ENCODE data around the gene ZRSR2.
A peak's percentile ranks its signal among the peaks of the same experiment; 100 is the strongest.

Gene ZRSR2

GRCh38 chrX:15854712-15855567 lies 64.7 kb downstream of the ZRSR2 start, which contains the start of gene AP1S2:
Gene AP1S2, minus strand, starts transcription at chrX:15854813. Its CDS starts 2,289 bp downstream, at chrX:15852524.
- Mint-ChIP-seq H3K36me3 (peaks cover 16% of the 10 kb centered on the region), H3K27me3 (no peaks in the 10 kb centered on the region), H3K9me3 (no peaks in the 10 kb centered on the region), H3K4me1 (peaks cover 21% of the 10 kb centered on the region), H3K4me3 (peak within 1 kb of the TSS; percentile 93), H3K27ac (peak within 1 kb of the TSS; percentile 97)
- peak; percentile 99 for ATAC-seq

- Mint-ChIP-seq H3K4me3 (peak overlapping the region; percentile 93), H3K27me3 (no peaks in the 10 kb centered on the region), H3K27ac (peak overlapping the region; percentile 97), H3K9me3 (no peaks in the 10 kb centered on the region), H3K4me1 (peaks cover 14% of the 10 kb centered on the region), H3K36me3 (peaks cover 9% of the 10 kb centered on the region)
- ATAC-seq: peak; percentile 18
Measured at GRCh38 chrX:15855568-15856221, 65.4 kb downstream of the ZRSR2 start.

GRCh38 chrX:15856222-15856587 lies 65.9 kb downstream of the ZRSR2 start:
- H3K27me3 Mint-ChIP-seq: no peaks in the 10 kb centered on the region
- H3K36me3 Mint-ChIP-seq: peaks cover 4% of the 10 kb centered on the region
- no peaks in the 10 kb centered on the region for H3K9me3 Mint-ChIP-seq
- H3K27ac Mint-ChIP-seq: peak overlapping the region; percentile 97
- H3K4me1 Mint-ChIP-seq: peaks cover 9% of the 10 kb centered on the region
- H3K4me3 Mint-ChIP-seq: peak overlapping the region; percentile 93
- no peak for ATAC-seq

- H3K27ac Mint-ChIP-seq: peak overlapping the region; percentile 97
- H3K9me3 Mint-ChIP-seq: no peaks in the 10 kb centered on the region
- H3K27me3 Mint-ChIP-seq: no peaks in the 10 kb centered on the region
- peak overlapping the region; percentile 93 for H3K4me3 Mint-ChIP-seq
- no peaks in the 10 kb centered on the region for H3K36me3 Mint-ChIP-seq
- no peak for ATAC-seq
- H3K4me1 Mint-ChIP-seq: peaks cover 5% of the 10 kb centered on the region
Measured at GRCh38 chrX:15856636-15857035, 66.4 kb downstream of the ZRSR2 start.

DNA sequence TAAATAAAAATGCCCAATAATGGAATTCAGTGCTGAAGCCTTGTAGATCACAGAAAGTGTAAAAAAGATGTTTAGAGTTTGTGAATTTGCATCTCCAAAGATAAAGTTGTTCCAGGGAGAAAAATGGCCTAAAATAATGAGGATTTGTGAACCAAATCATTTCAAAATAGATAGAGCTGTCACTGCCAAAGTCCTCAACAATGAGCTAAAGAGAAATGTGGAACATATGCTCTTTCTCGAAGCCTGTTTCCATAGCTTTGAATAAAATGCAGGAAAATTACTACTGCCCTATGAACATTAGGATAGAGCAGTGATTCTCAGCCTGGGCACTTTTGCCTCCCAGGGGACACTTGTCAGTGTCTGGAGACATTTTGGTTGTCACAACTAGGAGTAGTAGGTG lies 67.8 kb downstream of the ZRSR2 start:
- Mint-ChIP-seq H3K27ac (no peak overlapping the region), H3K27me3 (no peaks in the 10 kb centered on the region), H3K4me3 (no peak overlapping the region), H3K4me1 (no peaks in the 10 kb centered on the region), H3K9me3 (no peaks in the 10 kb centered on the region), H3K36me3 (no peaks in the 10 kb centered on the region)
- ATAC-seq: no peak

GRCh38 chrX:15860921-15861320 lies 70.6 kb downstream of the ZRSR2 start:
- H3K4me1 Mint-ChIP-seq: no peaks in the 10 kb centered on the region
- no peaks in the 10 kb centered on the region for H3K9me3 Mint-ChIP-seq
- no peaks in the 10 kb centered on the region for H3K27me3 Mint-ChIP-seq
- H3K27ac Mint-ChIP-seq: no peak overlapping the region
- ATAC-seq: no peak
- H3K4me3 Mint-ChIP-seq: no peak overlapping the region
- no peaks in the 10 kb centered on the region for H3K36me3 Mint-ChIP-seq

DNA sequence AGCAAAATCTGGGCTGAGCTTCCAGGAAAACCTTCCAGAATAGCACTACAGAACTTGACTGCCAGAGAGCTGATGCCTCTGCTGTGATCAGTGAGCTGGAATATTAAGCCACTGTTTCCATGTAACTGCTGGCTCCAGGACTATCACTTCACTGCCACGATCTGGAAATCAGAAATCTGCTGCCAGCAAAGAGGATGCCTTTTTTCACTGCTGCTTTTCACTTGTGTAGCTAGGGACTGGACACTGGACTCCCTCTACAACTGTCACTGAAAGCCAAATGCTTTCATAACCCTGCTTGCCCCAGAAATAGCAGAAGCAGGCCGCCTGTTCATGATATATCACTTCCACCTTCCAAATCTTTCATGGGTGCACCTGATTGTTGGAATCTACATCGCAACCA lies 73.7 kb downstream of the ZRSR2 start:
- no peaks in the 10 kb centered on the region for H3K9me3 Mint-ChIP-seq
- H3K36me3 Mint-ChIP-seq: no peaks in the 10 kb centered on the region
- ATAC-seq: no peak
- H3K27me3 Mint-ChIP-seq: no peaks in the 10 kb centered on the region
- no peak overlapping the region for H3K27ac Mint-ChIP-seq
- no peak overlapping the region for H3K4me3 Mint-ChIP-seq
- no peaks in the 10 kb centered on the region for H3K4me1 Mint-ChIP-seq

DNA sequence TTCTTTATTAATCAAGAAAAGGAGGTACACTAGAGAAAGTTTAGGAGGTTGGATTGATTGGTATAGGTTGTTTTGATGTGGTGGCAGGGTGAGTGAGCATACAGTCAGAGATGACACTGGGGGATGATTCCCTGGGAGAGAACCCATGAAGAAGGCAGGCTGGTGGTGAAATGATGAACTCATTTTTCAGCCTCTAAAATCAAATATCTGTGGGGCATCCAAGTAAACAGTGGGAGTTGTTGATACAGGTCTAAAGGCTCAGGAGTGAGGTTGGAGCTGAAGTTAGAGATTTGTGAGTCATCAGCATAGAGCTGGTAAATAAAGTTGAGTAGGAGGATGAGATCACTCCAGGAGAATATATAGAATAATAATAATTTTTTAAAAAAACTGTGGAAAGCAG lies 74.3 kb downstream of the ZRSR2 start:
- no peak for ATAC-seq
- Mint-ChIP-seq H3K27me3 (no peaks in the 10 kb centered on the region), H3K27ac (no peak overlapping the region), H3K36me3 (no peaks in the 10 kb centered on the region), H3K4me1 (no peaks in the 10 kb centered on the region), H3K4me3 (no peak overlapping the region), H3K9me3 (no peaks in the 10 kb centered on the region)

- no peaks in the 10 kb centered on the region for H3K4me1 Mint-ChIP-seq
Measured at GRCh38 chrX:15866147-15866546, 75.9 kb downstream of the ZRSR2 start.

DNA sequence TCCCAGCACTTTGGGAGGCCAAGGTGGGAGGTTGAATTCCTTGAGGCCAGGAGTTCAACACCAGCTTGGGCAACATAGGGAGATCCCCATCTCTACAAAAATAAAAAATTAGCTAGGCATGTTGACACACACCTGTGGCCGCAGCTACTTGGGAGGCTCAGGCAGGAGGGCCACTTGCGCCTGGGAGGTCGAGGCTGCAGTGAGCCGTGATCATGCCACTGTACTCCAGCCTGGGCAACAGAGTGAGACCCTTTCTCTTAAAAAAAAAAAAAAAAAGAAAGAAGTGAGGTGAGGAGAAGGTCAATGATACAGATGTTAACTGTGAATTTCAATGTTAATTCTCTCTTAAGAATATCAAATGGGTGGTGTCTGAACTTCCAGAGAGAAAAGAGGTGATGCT lies 79.4 kb downstream of the ZRSR2 start:
- Mint-ChIP-seq H3K27ac (no peak overlapping the region), H3K4me3 (no peak overlapping the region)

More at GRCh38 chrX:15866147-15866546, 75.9 kb downstream of the ZRSR2 start:
- no peaks in the 10 kb centered on the region for H3K36me3 Mint-ChIP-seq
- H3K4me3 Mint-ChIP-seq: no peak overlapping the region
- no peak for ATAC-seq
- no peaks in the 10 kb centered on the region for H3K27me3 Mint-ChIP-seq
- no peaks in the 10 kb centered on the region for H3K9me3 Mint-ChIP-seq
- no peak overlapping the region for H3K27ac Mint-ChIP-seq

DNA sequence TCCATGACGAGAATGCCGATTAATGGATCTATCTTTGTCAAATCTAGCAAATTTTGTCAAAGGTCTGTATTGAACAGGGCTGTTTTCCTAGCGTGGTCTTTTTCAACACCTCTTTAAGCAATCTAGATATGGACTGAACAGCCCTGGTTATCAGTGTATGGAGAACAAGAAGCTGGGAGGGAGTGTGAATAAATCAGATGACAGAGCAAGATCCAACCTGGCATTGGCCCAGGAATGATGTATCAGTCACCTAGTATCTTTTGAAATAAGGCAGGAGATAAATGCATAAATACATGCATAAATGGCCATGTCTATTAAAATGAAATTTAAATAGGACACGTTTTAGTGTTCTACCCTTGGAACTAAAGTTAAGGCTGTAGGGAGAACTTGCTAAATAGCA lies 80.0 kb downstream of the ZRSR2 start:
- Mint-ChIP-seq H3K27ac (no peak overlapping the region), H3K9me3 (no peaks in the 10 kb centered on the region), H3K36me3 (no peaks in the 10 kb centered on the region), H3K4me1 (no peaks in the 10 kb centered on the region), H3K27me3 (no peaks in the 10 kb centered on the region), H3K4me3 (no peak overlapping the region)
- no peak for ATAC-seq

More for the DNA sequence above, 79.4 kb downstream of the ZRSR2 start:
- H3K27me3 Mint-ChIP-seq: no peaks in the 10 kb centered on the region
- H3K9me3 Mint-ChIP-seq: no peaks in the 10 kb centered on the region
- H3K4me1 Mint-ChIP-seq: no peaks in the 10 kb centered on the region
- no peak for ATAC-seq
- no peaks in the 10 kb centered on the region for H3K36me3 Mint-ChIP-seq

Measured in stimulated activated memory B cell treated with anti-CD40 and anti-IgM and Interleukin-4, amounts not matched to agents 10 μg/mL and 1 μg/mL and 100 μg/mL, for 72 hours (primary cell).